Testis (tissue), 3 donors: ENCODE results near the gene NCOR2. TPM values are rescaled to one million over a fixed set of nuclear protein-coding genes. Genes with fewer than 3 reads are reported as not detected.

Experiments used
- DNase-seq: peaks from one replicate; pipeline ENCODE4 v3.0.0-alpha.2; 2019
- H3K27ac ChIP-seq, 2 donors: fragments of 200-600 bp; sonication (generic); one replicate each; pipeline ENCODE4 v1.5.1; 2019
- H3K27me3 ChIP-seq: fragments of 200-600 bp; sonication (generic); one replicate; pipeline ENCODE4 v1.5.1; 2019
- H3K36me3 ChIP-seq: fragments of 200-600 bp; sonication (generic); one replicate; pipeline ENCODE4 v1.5.1; 2017; ENCODE audit warnings: low read depth; ENCODE audit errors: missing control alignments
- H3K4me1 ChIP-seq: fragments of 200-600 bp; sonication (generic); one replicate; pipeline ENCODE4 v1.5.1; 2019
- H3K4me3 ChIP-seq, 2 donors: fragments of 200-600 bp; sonication (generic); one replicate each; pipeline ENCODE4 v1.5.1; 2017 to 2019
- H3K9me3 ChIP-seq: fragments of 200-600 bp; sonication (generic); one replicate; pipeline ENCODE4 v1.5.1; 2017
- POLR2A ChIP-seq: fragments of 450-650 bp; IDR thresholded peaks from one replicate; pipeline ENCODE4 v1.6.1; 2017; ENCODE audit warnings: antibody characterized with exemption, mild to moderate bottlenecking, moderate library complexity
- WGBS, 2 donors: methylation state at CpG; one replicate each; pipeline ENCODE4 v1.1.5; 2018; 5-methylcytosine and 5-hydroxymethylcytosine counted together
- intact Hi-C: fragments of 100-400 bp; cut with DNase I; formaldehyde crosslinking; loops from one replicate; pipeline ENCODE4 v1.15.1; 2023; ENCODE audit warnings: low total_unique reads
- polyA plus RNA-seq: library from polyadenylated mRNA; stranded (reverse); fragments of 350-450 nt; fragmentation: Illumina TruSeq; extraction: RNeasy Lipid Tissue Mini Kit (QIAGEN cat#74804); gene quantifications from one replicate; pipeline ENCODE4 v1.2.3, GENCODE V29; 2014; ENCODE audit warnings: low read depth, low replicate concordance; ENCODE audit not compliant: insufficient read depth
- total RNA-seq, 2 donors: library from RNA; depleted of rRNA; stranded (reverse); fragments of >200 nt; gene quantifications; one replicate each; pipeline ENCODE4 v1.2.3, GENCODE V29; 2016
- TF ChIP-seq, protein P1 (sequence below), 3 experiments: fragments of 450-650 bp in 2 of 3; fragments of 200-600 bp in 1 of 3; sonication (generic) in 1 of 3; IDR thresholded peaks; one replicate each; pipeline ENCODE4 v1.5.1; 2016 to 2019; ENCODE audit warnings: antibody characterized with exemption in 3 of 3, mild to moderate bottlenecking in 2 of 3, moderate library complexity in 1 of 3

NCOR2 gene
- total and polyA plus RNA-seq, 3 donors from 2014 or later, result 62.6 to 212 (median 212) TPM

DNA sequence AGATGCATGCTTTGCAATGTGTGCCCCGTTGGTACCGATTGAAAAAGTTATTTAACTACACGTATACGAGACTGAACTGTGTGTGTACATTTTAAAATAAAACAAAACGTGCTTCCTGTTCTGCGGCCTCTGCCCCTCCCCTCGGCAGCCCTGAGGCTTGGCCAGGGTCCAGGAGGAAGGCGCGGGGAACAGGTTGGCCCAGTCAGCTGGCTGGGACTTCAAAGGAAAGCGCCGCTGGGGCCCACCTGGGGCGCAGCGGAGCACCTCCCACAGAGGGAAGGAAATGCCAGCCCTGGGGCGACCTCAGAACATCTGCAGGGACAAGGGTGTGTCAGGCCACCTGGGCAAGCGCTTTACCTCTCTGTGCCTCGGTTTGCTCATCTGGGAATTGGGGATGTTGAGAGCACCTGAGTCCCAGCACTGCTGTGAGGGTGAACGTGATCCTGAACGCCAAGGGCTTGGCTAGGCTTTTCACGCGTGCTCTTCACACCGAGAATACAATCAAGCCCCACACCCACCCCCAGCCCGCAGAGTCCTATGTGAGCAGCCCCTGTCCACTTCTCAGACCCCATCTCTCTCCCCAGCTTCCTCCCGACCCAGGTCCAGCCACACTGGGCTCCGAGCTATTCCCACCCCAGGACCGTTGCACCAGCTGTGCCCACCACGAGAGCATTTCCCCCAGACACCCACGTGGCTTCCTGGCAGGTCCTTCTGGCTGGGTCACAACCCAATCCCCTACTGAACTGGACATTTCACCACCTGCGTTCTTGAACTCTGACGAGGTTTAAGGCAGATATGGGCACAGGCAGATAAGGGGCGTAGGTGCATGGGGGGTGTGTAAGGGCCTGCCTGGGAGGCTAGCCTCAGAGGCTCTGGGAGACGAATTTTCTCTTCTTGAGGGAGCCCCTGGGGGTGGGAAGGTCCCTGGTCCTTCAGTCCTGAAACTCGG lies 41.9 kb upstream of the NCOR2 start:
- H3K9me3 ChIP-seq, result no peaks in the 10 kb centered on the region
- H3K36me3 ChIP-seq, result no peaks in the 10 kb centered on the region
- intact Hi-C loops, result no loop called here
- H3K4me1 ChIP-seq, result peaks cover 16% of the 10 kb centered on the region
- WGBS, 2 donors, result 45 to 58% methylated on average over 29 to 32 of the region's 32 CpGs
- no peak overlapping the region for H3K27ac ChIP-seq
- TF ChIP-seq POLR2A, result no peak
- TF ChIP-seq, protein P1, sequence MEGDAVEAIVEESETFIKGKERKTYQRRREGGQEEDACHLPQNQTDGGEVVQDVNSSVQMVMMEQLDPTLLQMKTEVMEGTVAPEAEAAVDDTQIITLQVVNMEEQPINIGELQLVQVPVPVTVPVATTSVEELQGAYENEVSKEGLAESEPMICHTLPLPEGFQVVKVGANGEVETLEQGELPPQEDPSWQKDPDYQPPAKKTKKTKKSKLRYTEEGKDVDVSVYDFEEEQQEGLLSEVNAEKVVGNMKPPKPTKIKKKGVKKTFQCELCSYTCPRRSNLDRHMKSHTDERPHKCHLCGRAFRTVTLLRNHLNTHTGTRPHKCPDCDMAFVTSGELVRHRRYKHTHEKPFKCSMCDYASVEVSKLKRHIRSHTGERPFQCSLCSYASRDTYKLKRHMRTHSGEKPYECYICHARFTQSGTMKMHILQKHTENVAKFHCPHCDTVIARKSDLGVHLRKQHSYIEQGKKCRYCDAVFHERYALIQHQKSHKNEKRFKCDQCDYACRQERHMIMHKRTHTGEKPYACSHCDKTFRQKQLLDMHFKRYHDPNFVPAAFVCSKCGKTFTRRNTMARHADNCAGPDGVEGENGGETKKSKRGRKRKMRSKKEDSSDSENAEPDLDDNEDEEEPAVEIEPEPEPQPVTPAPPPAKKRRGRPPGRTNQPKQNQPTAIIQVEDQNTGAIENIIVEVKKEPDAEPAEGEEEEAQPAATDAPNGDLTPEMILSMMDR (IDR thresholded peaks at IDR 0.05), result no peak
- H3K4me3 ChIP-seq, result no peak overlapping the region
- H3K27me3 ChIP-seq, result no peaks in the 10 kb centered on the region
- DNase-seq, result peak; percentile 69

DNA sequence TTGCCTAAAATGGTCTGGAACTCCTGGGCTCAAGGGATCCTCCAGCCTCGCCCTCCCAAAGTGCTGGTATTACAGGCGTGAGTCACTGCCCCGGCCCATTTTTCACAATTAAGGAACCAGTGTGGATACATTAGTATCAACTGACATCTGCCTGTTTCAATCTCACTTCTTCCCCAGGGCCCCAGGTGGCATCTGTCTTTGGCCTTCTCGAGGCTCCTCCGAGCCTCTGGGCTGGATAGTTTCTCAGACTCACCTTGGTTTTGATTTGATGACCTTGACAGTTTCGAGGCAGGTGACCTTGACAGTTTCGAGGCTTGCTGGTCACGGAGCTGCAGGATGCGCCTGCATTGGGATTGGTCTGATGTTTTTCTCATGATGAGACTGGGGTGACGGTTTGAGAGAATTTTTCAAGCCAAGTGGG lies 41.0 kb upstream of the NCOR2 start:
- H3K27ac ChIP-seq, result no peak overlapping the region
- H3K9me3 ChIP-seq, result no peaks in the 10 kb centered on the region
- H3K4me1 ChIP-seq, result peaks cover 16% of the 10 kb centered on the region
- intact Hi-C loops, result no loop called here
- no peak for TF ChIP-seq POLR2A
- TF ChIP-seq, protein P1 (IDR thresholded peaks at IDR 0.05), result no peak
- no peak overlapping the region for H3K4me3 ChIP-seq
- DNase-seq, result peak; percentile 53
- 30 to 44% methylated on average over 10 of the region's 10 CpGs for WGBS, 2 donors
- H3K36me3 ChIP-seq, result no peaks in the 10 kb centered on the region
- H3K27me3 ChIP-seq, result no peaks in the 10 kb centered on the region

DNA sequence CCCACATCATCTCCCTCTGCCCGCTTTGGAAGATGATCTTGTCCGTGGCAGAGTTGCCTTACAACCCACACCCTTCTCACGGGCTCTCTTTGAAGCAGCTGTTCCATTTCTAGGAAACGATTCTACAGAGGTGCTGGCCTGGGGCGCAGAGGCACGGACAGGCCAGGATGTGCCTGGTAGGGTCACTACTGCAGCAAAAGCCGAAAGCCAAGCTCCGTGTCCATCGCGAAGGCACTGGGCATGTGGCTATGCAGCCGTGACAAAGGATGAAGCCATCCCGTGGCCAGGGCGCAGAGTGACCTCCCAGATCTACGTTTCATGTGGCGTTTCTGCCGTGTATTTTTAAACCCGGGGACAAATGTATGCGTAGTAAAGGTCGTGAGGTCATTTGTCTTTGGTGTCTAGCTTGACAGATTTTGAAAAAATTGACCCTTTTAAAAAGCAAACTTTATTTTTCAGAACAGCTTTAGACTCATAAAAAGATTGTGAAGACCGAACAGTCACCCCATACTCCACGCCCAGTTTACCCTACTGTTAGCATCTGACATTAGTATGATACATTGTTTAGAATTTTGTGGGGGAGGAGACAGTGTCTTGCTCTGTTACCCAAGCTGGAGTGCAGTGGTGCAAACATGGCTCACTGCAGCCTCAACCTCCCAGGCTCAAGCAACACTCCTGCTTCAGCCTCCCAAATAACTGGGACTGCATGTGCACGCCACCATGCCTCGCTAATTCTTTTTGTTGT lies 40.4 kb upstream of the NCOR2 start:
- Histone ChIP-seq H3K4me1 (peaks cover 20% of the 10 kb centered on the region), H3K4me3 (no peak overlapping the region), H3K27me3 (no peaks in the 10 kb centered on the region), H3K27ac (no peak overlapping the region), H3K36me3 (no peaks in the 10 kb centered on the region), H3K9me3 (no peaks in the 10 kb centered on the region)
- intact Hi-C loops, result no loop called here
- WGBS, 2 donors, result 84 to 88% methylated on average over 20 to 23 of the region's 23 CpGs
- TF ChIP-seq, protein P1 (IDR thresholded peaks at IDR 0.05), result no peak
- DNase-seq, result peak; percentile 59

DNA sequence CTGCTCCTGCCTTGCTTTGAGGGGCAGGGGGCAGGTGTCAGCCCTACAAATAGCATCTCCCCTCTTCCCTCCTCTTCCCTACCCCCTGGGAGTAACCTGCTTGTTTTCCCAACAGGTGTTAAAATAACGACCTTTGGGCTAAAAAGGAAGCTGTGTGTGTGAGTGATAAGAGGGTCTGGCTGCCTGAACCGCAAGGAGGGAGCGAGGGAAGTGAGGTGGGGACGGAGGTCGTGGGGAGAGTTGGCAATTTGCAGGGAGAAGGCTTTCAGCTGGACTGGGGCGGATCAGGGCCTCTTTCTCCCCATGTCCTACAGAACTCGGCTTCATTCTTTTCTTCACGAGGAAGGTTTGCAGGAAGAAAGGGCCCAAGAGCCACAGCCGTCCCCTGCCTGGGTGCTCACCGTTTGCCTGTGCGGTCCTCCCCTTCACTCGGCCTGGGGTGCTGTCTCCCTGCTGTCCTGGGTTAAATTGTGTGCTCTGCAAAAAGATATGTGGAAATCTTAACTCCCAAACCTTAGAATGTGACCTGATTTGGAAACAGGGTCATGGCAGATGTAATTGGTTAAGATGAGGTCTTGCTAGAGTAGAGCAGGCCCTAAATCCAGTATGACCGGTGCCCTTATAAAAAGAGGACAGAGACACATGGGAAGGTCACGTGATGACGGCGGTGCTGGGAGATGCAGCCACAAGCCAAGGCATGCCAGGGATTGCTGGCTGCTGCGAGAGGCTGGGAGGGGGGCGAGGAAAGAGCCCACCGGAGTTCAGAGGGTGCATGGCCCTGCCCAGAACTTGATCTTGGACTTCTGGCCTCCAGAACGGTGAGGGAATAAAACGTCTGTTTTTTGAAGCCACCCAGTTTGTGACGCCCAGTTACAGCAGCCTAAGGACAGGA lies 38.7 kb upstream of the NCOR2 start:
- TF ChIP-seq, protein P1 (IDR thresholded peaks at IDR 0.05), result no peak
- TF ChIP-seq POLR2A, result no peak
- peaks cover 23% of the 10 kb centered on the region for H3K4me1 ChIP-seq
- peak overlapping the region in 1 of 2 donors; percentile 31 for H3K27ac ChIP-seq
- H3K9me3 ChIP-seq, result no peaks in the 10 kb centered on the region
- no peaks in the 10 kb centered on the region for H3K27me3 ChIP-seq
- WGBS, 2 donors, result 79 to 82% methylated on average over 22 of the region's 22 CpGs
- DNase-seq, result no peak
- intact Hi-C loops, result no loop called here
- H3K36me3 ChIP-seq, result no peaks in the 10 kb centered on the region
- no peak overlapping the region for H3K4me3 ChIP-seq
